ENCODE data around the gene VRK1. TPM values are rescaled to one million over a fixed set of nuclear protein-coding genes. Genes with fewer than 3 reads are reported as not detected.

VRK1 gene
- polyA plus RNA-seq, 3 donors: 5.5 to 14.3 (median 13.2) TPM

DNA sequence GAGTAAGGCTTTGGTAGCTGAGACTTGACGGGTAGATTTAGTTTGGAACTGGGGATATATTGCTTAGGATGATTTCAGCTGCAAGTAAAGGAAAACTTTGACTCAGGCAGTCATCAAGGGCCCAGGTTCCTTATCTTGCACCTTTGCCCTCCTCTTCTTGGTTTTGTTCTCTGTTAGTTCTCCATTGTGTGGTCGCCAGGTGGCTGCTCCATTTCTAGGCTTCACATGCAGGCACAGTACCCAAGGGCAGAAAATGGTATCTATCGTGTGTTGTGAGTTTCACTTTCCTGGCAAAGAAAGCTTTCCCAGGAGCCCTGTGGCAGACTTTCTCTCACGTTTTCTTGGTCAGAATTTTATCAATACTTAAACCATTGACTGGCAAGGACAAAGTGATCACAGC, 50.8 kb downstream of the VRK1 start:
- no peak overlapping the region for H3K9ac ChIP-seq (ENCODE audit: insufficient read depth, low read length, poor library complexity, severe bottlenecking)
- H3K4me1 ChIP-seq (ENCODE audit: control insufficient read depth in 1 of 2, insufficient read depth in 2 of 2, low read length in 2 of 2): no peaks in the 10 kb centered on the region
- H3K9me3 Mint-ChIP-seq: no peaks in the 10 kb centered on the region
- no peak overlapping the region for H3K27ac ChIP-seq (ENCODE audit: low read depth in 1 of 2, low read length in 2 of 2)
- TF ChIP-seq, protein P1, sequence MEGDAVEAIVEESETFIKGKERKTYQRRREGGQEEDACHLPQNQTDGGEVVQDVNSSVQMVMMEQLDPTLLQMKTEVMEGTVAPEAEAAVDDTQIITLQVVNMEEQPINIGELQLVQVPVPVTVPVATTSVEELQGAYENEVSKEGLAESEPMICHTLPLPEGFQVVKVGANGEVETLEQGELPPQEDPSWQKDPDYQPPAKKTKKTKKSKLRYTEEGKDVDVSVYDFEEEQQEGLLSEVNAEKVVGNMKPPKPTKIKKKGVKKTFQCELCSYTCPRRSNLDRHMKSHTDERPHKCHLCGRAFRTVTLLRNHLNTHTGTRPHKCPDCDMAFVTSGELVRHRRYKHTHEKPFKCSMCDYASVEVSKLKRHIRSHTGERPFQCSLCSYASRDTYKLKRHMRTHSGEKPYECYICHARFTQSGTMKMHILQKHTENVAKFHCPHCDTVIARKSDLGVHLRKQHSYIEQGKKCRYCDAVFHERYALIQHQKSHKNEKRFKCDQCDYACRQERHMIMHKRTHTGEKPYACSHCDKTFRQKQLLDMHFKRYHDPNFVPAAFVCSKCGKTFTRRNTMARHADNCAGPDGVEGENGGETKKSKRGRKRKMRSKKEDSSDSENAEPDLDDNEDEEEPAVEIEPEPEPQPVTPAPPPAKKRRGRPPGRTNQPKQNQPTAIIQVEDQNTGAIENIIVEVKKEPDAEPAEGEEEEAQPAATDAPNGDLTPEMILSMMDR (IDR thresholded peaks at IDR 0.05): no peak
- H3K36me3 ChIP-seq (replicated peaks in 1 of 2; ENCODE audit: control insufficient read depth in 1 of 2, insufficient read depth in 2 of 2, low read length in 2 of 2): peaks cover 22 to 30% of the 10 kb centered on the region in 2 donors
- WGBS (ENCODE audit: insufficient coverage): 100% methylated on average over 1 of the region's 4 CpGs
- peaks cover 33 to 39% of the 10 kb centered on the region in 2 donors for H3K36me3 Mint-ChIP-seq
- H3K79me2 ChIP-seq (ENCODE audit: insufficient read depth, low read length): peaks cover 5% of the 10 kb centered on the region
- H3K4me2 ChIP-seq (replicated peaks; ENCODE audit: extremely low read depth, low read length, poor library complexity, severe bottlenecking): no peak overlapping the region
- H2AFZ ChIP-seq (ENCODE audit: insufficient read depth, low read depth, low read length, poor library complexity, severe bottlenecking): no peak overlapping the region
- intact Hi-C loops (cut with micrococcal nuclease): no loop called here
- no peak for DNase-seq
- no peaks in the 10 kb centered on the region for H4K20me1 ChIP-seq (ENCODE audit: insufficient read depth, low read length)
- H3K4me1 Mint-ChIP-seq: peaks cover 6% of the 10 kb centered on the region
- H3K27ac Mint-ChIP-seq: no peak overlapping the region
- H3K4me3 ChIP-seq (replicated peaks in 1 of 3; ENCODE audit: low read depth in 2 of 3, low read length in 3 of 3): no peak overlapping the region
- no peaks in the 10 kb centered on the region for H3K27me3 Mint-ChIP-seq (ENCODE audit: low read depth in 3 of 3)
- no peaks in the 10 kb centered on the region for H3K27me3 ChIP-seq (ENCODE audit: control insufficient read depth in 2 of 2, insufficient read depth in 2 of 2, low read length in 2 of 2)
- no peak overlapping the region for H3K4me3 Mint-ChIP-seq
- H3K9me3 ChIP-seq (replicated peaks in 1 of 2; ENCODE audit: control insufficient read depth in 1 of 2, insufficient read depth in 1 of 2, low read length in 2 of 2): no peaks in the 10 kb centered on the region

DNA sequence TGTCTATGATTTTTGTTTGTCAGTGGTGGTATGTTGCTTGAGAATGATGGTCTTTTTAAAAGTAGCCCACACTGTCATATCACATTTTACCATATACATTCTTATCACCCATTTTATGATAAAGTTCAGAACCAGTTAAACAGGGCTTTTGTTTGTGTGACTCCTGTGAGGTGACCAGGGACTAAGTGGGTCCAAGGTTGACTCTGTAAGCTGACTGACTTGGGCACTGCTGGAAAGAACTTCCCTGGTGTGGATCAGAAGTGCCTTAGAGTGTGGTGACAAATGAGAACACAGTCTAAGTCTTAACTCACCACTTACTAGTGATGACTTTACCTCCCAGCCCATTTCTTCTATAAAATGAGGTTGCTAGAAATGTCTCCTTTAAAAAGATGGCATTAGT, 52.6 kb downstream of the VRK1 start:
- Histone ChIP-seq H3K9ac (ENCODE audit: insufficient read depth, low read length, poor library complexity, severe bottlenecking) (no peak overlapping the region), H3K4me1 (ENCODE audit: control insufficient read depth in 1 of 2, insufficient read depth in 2 of 2, low read length in 2 of 2) (no peaks in the 10 kb centered on the region), H3K4me2 (replicated peaks; ENCODE audit: extremely low read depth, low read length, poor library complexity, severe bottlenecking) (no peak overlapping the region), H4K20me1 (ENCODE audit: insufficient read depth, low read length) (no peaks in the 10 kb centered on the region), H3K27ac (ENCODE audit: low read depth in 1 of 2, low read length in 2 of 2) (no peak overlapping the region), H3K9me3 (replicated peaks in 1 of 2; ENCODE audit: control insufficient read depth in 1 of 2, insufficient read depth in 1 of 2, low read length in 2 of 2) (no peaks in the 10 kb centered on the region), H3K27me3 (ENCODE audit: control insufficient read depth in 2 of 2, insufficient read depth in 2 of 2, low read length in 2 of 2) (no peaks in the 10 kb centered on the region), H3K36me3 (replicated peaks in 1 of 2; ENCODE audit: control insufficient read depth in 1 of 2, insufficient read depth in 2 of 2, low read length in 2 of 2) (peaks cover 27 to 40% of the 10 kb centered on the region in 2 donors), H3K79me2 (ENCODE audit: insufficient read depth, low read length) (no peaks in the 10 kb centered on the region), H2AFZ (ENCODE audit: insufficient read depth, low read depth, low read length, poor library complexity, severe bottlenecking) (no peak overlapping the region), H3K4me3 (replicated peaks in 1 of 3; ENCODE audit: low read depth in 2 of 3, low read length in 3 of 3) (no peak overlapping the region)
- Mint-ChIP-seq H3K27ac (no peak overlapping the region), H3K4me3 (no peak overlapping the region), H3K4me1 (peaks cover 3% of the 10 kb centered on the region), H3K27me3 (ENCODE audit: low read depth in 3 of 3) (no peaks in the 10 kb centered on the region), H3K36me3 (peaks cover 38% of the 10 kb centered on the region in 2 donors), H3K9me3 (no peaks in the 10 kb centered on the region)
- TF ChIP-seq, protein P1 (IDR thresholded peaks at IDR 0.05): no peak
- intact Hi-C loops (cut with micrococcal nuclease): no loop called here
- DNase-seq: no peak

Data from CD14-positive monocyte (primary cell).